GM19099 (cell line): Measurements from ENCODE around the gene SLC46A2.

Source experiments
- POLR2A ChIP-seq: IDR thresholded peaks from 3 replicates; pipeline ENCODE4 v1.6.1; 2011; ENCODE audit warnings: low read depth; ENCODE audit not compliant: insufficient read length; ENCODE audit errors: extremely low read depth

The SLC46A2 gene

GRCh38 chr9:112853882-112854585 is 36.6 kb downstream of the SLC46A2 start:
- no peak for TF ChIP-seq POLR2A

GRCh38 chr9:112852741-112853504 is 37.8 kb downstream of the SLC46A2 start:
- no peak for TF ChIP-seq POLR2A

- TF ChIP-seq POLR2A = no peak
Observed at GRCh38 chr9:112850840-112851239, 39.8 kb downstream of the SLC46A2 start.

GRCh38 chr9:112849363-112849922 is 41.2 kb downstream of the SLC46A2 start:
- TF ChIP-seq POLR2A = no peak

GRCh38 chr9:112848316-112849151 is 42.1 kb downstream of the SLC46A2 start:
- no peak for TF ChIP-seq POLR2A

GRCh38 chr9:112846528-112847488 is 43.9 kb downstream of the SLC46A2 start:
- TF ChIP-seq POLR2A = no peak

- no peak for TF ChIP-seq POLR2A
Observed at GRCh38 chr9:112844771-112845542, 45.7 kb downstream of the SLC46A2 start.

GRCh38 chr9:112842555-112842954 is 48.1 kb downstream of the SLC46A2 start:
- TF ChIP-seq POLR2A = no peak

GRCh38 chr9:112841261-112841660 is 49.4 kb downstream of the SLC46A2 start:
- no peak for TF ChIP-seq POLR2A

- no peak for TF ChIP-seq POLR2A
Observed at GRCh38 chr9:112839331-112839730, 51.3 kb downstream of the SLC46A2 start.

- no peak for TF ChIP-seq POLR2A
Observed at GRCh38 chr9:112838342-112838741, 52.3 kb downstream of the SLC46A2 start.

GRCh38 chr9:112836394-112836793 is 54.3 kb downstream of the SLC46A2 start:
- TF ChIP-seq POLR2A = no peak

- no peak for TF ChIP-seq POLR2A
Observed at GRCh38 chr9:112833081-112833480, 57.6 kb downstream of the SLC46A2 start.
